Measurements from ENCODE around the gene KCNIP4. TPM values are rescaled to one million over a fixed set of nuclear protein-coding genes. Genes with fewer than 3 reads are reported as not detected.

The KCNIP4 gene
- total and polyA plus RNA-seq, 2 of the 4 experiments (the other 2 are of a cell fraction) = not detected

- BruUV-seq (replicated peaks) = no TSS peak
- H3K36me3 ChIP-seq (ENCODE audit: control insufficient read depth, insufficient read depth, low read length) = no peaks in the 10 kb centered on the region
- H2AFZ ChIP-seq (replicated peaks; ENCODE audit: low read length, poor library complexity) = no peak overlapping the region
- no peak overlapping the region for H4K91ac ChIP-seq (ENCODE audit: insufficient read depth, low read depth, low read length)
- H3K4me3 ChIP-seq (ENCODE audit: insufficient read depth, low read depth, low read length) = no peak overlapping the region
- POLR2A ChIA-PET (ENCODE audit: unreplicated experiment) = no interaction called here
- no peaks in the 10 kb centered on the region for H4K20me1 ChIP-seq (ENCODE audit: insufficient read depth, low read length)
- no peaks in the 10 kb centered on the region for H3K27me3 ChIP-seq (ENCODE audit: control insufficient read depth, insufficient read depth, low read length)
- no peaks in the 10 kb centered on the region for H3K79me1 ChIP-seq (ENCODE audit: low read depth in 1 of 2, low read length in 2 of 2)
- H3K23ac ChIP-seq (ENCODE audit: low read depth, low read length) = no peak overlapping the region
- DNase-seq = no peak
- no peak overlapping the region for H2AK5ac ChIP-seq (ENCODE audit: low read depth, low read length)
- no peak overlapping the region for H2BK120ac ChIP-seq (ENCODE audit: low read depth, low read length)
- intact Hi-C loops (cut with micrococcal nuclease) (no loop called here), in situ Hi-C loops (cut with MboI; ENCODE audit: low sequenced_read_pairs) (no loop called here), dilution Hi-C loops (cut with HindIII; ENCODE audit: low sequenced_read_pairs, unreplicated experiment) (no loop called here)
- WGBS, 2 experiments (ENCODE audit: extremely low coverage in 2 of 2, insufficient read length in 1 of 2) = no CpG with 5 or more reads among the region's 3 CpGs
- H3K9me3 ChIP-seq (ENCODE audit: control insufficient read depth, insufficient read depth, low read length) = no peaks in the 10 kb centered on the region
- H3K4me1 ChIP-seq (ENCODE audit: control insufficient read depth, insufficient read depth, low read length) = no peaks in the 10 kb centered on the region
- H2BK15ac ChIP-seq (ENCODE audit: low read depth, low read length) = no peak overlapping the region
- H2AK9ac ChIP-seq (replicated peaks; ENCODE audit: low read depth, low read length, poor library complexity) = no peak overlapping the region
- ATAC-seq (ENCODE audit: low read depth) = no peak
- TF ChIP-seq USF2 (IDR thresholded peaks at IDR 0.05; ENCODE audit: low read depth, low read length) (no peak), POLR2A (IDR thresholded peaks at IDR 0.05; ENCODE audit: low read depth, low read length) (no peak), BHLHE40 (IDR thresholded peaks at IDR 0.05; ENCODE audit: low read depth, low read length) (no peak), MAZ (IDR thresholded peaks at IDR 0.05; ENCODE audit: borderline replicate concordance, low read depth, low read length) (no peak), CEBPB (IDR thresholded peaks at IDR 0.05; ENCODE audit: low read depth, low read length) (no peak), FOS (IDR thresholded peaks at IDR 0.05; ENCODE audit: low read depth, low read length) (no peak)
- TF ChIP-seq, protein P1, sequence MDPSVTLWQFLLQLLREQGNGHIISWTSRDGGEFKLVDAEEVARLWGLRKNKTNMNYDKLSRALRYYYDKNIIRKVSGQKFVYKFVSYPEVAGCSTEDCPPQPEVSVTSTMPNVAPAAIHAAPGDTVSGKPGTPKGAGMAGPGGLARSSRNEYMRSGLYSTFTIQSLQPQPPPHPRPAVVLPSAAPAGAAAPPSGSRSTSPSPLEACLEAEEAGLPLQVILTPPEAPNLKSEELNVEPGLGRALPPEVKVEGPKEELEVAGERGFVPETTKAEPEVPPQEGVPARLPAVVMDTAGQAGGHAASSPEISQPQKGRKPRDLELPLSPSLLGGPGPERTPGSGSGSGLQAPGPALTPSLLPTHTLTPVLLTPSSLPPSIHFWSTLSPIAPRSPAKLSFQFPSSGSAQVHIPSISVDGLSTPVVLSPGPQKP (IDR thresholded peaks at IDR 0.05; ENCODE audit: borderline replicate concordance, low read depth, low read length) = no peak
- no peak overlapping the region for H3K14ac ChIP-seq (replicated peaks; ENCODE audit: low read depth, low read length)
- no peaks in the 10 kb centered on the region for H3K9me1 ChIP-seq (ENCODE audit: insufficient read depth, low read length)
- no peak overlapping the region for H2BK5ac ChIP-seq (ENCODE audit: low read depth, low read length, poor library complexity, severe bottlenecking)
- H3K4me2 ChIP-seq (ENCODE audit: low read depth, low read length) = no peak overlapping the region
- no peak overlapping the region for H2BK20ac ChIP-seq (ENCODE audit: low read depth, low read length)
- H4K8ac ChIP-seq (ENCODE audit: low read depth in 2 of 2, low read length in 2 of 2) = no peak overlapping the region
- H3K56ac ChIP-seq (ENCODE audit: extremely low read depth, insufficient read depth, low read length) = no peak overlapping the region
- no peak overlapping the region for H3K18ac ChIP-seq (ENCODE audit: low read depth, low read length)
- CTCF ChIA-PET = no interaction called here
- H3K4ac ChIP-seq (ENCODE audit: low read depth, low read length) = no peak overlapping the region
- H3K9ac ChIP-seq (ENCODE audit: low read depth, low read length) = no peak overlapping the region
- no peak overlapping the region for H3K27ac ChIP-seq (ENCODE audit: insufficient read depth, low read length)
- no peak overlapping the region for H4K5ac ChIP-seq (ENCODE audit: low read depth, low read length)
Measured at GRCh38 chr4:21849077-21849476, 99.5 kb downstream of the KCNIP4 start.
